Measurements from ENCODE around the gene ACTA1.
"Not testable (repeated sequence)": the region's sequence is repeated elsewhere in the genome, so short reads cannot be mapped to it uniquely, and the experiment has no call there.

Gene ACTA1

DNA sequence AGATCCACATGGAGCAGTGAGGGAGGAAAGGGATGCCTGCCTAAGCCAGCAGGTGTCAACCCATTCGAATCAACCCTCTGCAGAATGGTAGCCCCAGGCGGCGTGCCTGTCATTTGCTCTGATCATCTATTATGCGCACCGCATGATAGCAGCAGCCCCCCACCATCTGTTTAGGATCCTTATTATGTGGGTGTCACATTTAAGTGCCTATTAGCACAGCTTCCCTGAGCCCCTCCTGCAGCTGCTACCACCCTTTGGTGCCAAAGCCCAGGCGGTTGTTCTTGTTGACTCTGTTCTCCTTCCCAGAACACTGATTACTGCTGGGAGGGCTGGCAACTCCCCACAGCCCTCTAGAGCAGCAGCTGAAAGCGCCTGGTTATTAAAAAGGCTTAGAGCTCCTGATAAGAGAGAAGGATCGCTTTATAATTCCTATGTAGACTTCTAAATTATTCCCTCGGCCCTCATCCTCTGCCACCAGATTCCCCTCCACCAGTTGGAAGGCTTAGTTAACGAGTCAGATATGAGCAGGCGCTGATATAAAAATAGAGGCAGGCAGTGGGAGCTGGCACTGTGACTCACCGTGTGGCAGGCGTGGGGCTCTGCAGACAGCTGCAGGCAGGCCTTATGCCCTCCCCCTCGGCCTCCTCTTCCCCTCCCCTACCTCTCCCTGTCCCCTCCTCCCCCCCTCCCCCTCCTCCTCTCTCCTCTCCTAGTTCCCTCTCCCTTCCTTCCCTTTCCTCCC, 23.0 kb downstream of the ACTA1 start:
- Histone ChIP-seq H3K4me3 (no peak overlapping the region), H3K27ac (no peak overlapping the region)

DNA sequence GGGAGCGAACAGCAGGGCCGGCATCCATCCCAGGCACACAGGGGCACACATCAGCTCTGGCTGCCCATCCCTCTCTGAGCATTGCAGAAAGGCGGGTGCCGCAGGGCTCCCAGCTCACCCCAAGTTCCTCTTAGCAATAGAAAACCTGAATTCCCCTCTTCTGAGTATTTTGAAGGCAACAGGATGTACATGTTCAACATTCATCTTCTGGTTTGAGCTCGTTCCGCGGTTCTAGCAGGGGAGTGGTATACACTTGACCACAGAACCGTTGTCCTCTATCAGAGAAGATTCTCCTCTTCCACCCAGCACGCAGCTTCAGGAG, 23.6 kb downstream of the ACTA1 start:
- no peak overlapping the region for H3K27ac ChIP-seq
- no peak overlapping the region for H3K4me3 ChIP-seq

DNA sequence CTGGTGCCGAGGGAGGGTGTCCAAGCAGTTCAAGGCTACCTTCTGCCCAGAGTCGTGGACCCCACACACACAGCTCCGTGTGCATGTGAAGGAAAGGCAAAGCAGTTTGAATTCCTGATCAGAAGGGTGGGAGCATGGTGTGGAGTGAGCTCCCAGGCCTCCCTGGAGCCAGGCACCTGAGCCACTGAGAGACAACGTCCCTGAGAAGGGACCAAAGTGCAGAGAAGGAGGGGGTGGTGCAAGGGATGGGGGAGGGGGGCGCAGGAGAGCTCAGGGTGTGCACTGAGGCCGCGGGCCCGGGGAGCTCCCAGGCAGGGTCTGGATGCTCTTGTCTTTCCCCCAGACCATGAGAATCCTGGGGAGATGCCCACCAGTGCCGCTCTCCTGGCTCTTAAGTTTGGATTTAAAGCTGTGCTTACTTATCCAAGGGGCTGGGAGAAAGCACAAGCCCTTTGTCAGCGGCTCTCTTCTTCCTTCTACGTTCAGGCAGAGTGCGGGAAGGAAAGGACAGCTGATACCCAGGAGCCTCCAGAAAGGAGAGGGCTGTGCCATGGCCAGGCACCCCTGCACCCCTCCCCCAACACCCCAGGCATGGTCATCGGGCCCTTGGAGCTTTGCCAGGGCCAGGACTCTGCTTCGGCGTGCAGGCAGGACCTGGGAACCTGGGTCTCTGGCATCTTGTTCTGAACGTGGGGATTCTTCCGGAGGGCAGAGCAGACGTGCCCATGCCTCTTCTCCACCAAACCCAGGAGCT, 24.1 kb downstream of the ACTA1 start:
- Histone ChIP-seq H3K27ac (no peak overlapping the region), H3K4me3 (no peak overlapping the region)

DNA sequence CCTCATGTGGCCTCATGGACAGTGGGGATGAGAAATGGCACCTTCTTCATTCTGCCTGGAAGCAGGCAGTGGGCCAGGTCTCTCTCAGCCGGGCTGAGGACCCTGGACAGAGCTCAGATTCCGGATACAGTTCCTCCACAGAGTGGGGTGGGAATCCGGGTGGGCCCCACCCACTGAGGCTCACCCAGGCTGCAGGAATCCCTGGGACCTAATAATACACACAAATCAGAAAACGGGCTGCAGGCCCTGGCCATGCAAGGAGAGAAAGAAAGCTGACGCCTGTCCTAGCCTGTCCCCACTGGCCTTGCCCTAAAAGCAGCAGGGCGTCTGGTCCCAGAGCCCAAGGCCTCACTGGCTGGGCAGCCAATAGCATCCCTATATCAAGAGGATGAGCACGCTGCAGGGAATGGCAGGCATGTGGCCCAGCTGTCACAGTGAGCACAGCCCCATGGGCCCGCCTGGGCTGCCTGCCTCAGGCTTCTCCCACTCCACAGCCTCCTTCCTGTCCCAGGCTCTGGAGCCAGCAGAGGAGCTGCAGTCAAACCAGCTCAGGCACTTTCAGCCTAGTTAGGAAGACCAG, 25.3 kb downstream of the ACTA1 start:
- H3K4me3 ChIP-seq = no peak overlapping the region
- no peak overlapping the region for H3K27ac ChIP-seq

DNA sequence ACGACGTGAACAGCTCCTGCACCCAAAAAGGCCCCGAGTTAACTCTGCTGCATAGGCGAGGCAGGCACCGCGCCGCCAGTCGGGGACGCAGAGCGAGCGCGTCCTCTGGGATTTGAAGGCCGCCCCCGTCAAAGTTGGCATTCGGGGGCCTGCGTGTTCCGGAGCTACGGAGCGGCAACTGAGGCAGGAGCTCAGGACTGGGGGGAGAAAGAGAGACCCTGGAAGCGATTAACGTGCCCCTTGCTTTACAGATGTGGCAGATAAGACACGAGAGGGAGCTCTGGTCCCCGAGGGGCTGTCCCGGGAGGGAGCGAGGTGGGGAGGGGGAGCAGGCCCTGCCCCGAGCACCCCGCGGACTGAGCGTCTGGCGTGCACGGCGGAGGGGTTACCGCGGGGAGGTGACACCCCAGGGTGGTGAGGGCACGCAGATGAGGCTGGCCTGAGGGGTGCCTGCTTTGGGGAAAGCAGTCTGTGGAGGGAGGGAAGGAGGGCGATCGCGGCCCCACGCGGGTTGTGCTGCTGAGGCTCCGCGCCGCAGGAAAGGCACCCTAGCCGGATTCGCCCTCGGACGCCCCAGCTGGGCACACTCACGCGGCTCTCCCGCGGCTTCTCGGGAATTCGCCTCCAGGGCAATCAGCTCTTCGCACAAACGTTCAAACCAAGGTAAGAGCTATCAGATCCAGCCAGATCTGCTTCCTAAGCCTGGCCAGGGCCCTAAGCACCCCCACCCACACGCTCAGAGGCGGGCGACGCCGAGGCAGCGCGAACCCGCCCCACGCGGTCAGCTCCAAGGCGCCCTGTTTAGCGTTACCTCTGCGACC, 26.5 kb downstream of the ACTA1 start:
- Histone ChIP-seq H3K4me3 (peak overlapping the region in 4 of 7 experiments; percentile 5 to 16 (median 8)), H3K27ac (no peak overlapping the region)

DNA sequence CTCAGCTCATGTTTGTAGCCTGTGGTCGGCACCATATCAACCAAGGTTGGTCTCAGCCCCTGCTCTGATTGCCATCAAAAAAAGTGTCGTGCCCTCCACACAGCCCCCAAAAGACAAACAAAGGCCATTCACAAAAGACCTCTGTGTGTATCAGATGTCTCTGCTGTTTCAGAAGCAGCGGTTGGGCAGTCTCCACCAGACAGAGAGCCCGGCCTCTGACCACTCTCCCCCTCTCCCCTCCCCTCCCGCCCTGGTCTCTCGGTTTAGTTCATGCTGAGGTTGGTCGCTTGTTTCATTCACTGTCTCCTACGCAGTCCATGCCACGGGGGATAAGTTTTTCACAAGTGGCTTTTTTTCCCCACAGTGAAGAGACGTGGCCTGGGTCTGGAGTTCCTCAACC, 27.1 kb downstream of the ACTA1 start:
- Histone ChIP-seq H3K4me3 (no peak overlapping the region), H3K27ac (no peak overlapping the region)

DNA sequence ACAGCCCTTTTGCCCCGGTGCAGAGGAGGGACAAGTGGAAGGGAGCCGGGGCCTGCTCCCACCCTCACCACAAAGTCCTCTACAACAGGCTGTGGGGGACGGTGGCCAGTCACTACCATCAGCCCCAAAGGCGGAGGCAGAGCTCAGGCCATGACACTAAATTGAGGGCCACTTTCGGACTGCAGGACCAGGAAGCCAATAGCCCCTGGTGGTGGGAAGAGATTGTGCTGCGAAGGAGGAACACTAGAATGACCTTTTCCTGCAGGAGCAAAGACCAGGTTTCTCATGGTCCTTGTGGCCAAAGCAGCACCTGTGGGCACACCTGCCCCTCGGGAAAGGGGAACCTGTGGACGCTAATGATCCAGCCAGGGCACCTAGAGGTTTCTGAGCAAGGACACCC, 30.3 kb downstream of the ACTA1 start:
- H3K4me3 ChIP-seq = no peak overlapping the region
- H3K27ac ChIP-seq = no peak overlapping the region

DNA sequence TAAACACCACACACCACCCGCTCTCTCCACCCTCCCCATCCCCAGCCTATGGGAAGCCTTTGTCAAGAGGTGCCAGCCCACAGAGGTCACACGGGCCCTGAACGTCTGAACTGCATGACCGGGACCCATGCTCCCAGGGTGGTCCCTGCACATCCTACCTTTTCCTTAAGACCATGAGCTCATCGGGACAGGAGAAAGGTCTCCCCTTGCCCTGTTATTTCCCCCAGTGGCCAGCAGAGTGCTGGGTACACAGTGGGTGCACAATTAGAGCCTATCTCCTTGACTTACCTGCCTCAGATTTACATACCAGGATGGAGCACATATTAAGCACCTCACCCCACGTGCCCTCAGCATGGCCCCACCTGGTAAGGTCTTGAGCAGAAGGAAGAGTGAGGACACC, 30.9 kb downstream of the ACTA1 start:
- H3K4me3 ChIP-seq = no peak overlapping the region
- no peak overlapping the region for H3K27ac ChIP-seq

DNA sequence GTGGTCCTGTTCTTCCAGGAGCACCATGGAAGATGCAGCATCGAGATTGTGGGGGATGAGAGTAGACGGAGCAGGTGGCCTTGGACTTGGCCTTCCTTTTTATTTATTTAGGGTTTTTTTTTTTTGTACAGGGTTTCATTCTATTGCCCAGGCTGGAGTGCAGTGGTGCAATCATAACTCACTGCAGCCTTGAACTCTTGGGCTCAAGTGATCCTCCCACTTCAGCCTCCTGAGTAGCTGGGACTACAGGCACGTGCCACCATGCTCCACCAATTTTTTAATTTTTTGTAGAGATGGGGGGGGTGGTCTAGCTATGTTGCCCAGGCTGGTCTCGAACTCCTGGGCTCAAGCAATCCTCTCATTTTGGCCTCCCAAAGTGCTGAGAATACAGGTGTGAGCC, 31.6 kb downstream of the ACTA1 start:
- not testable (repeated sequence) for H3K27ac ChIP-seq, H3K4me3 ChIP-seq

DNA sequence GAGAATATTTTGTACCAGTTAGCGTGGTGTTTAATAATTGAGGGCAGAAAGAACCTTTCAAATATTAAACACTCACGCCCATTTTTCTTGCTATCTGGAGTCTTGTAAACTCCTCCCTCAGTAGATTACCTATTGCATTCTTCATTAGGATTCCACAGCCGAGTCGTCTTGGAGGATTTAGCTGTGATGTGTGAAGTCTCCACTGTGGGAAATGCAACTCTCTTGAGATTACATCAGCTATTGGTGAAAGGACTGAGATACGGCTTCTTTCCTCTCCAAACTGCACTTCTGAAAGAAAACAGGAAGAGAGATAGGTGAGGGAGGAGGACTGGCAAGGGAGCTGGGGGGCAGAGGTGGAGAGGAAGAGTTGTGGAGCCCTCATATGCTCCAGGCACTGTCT, 36.1 kb downstream of the ACTA1 start:
- H3K4me3 ChIP-seq = no peak overlapping the region
- no peak overlapping the region for H3K27ac ChIP-seq

DNA sequence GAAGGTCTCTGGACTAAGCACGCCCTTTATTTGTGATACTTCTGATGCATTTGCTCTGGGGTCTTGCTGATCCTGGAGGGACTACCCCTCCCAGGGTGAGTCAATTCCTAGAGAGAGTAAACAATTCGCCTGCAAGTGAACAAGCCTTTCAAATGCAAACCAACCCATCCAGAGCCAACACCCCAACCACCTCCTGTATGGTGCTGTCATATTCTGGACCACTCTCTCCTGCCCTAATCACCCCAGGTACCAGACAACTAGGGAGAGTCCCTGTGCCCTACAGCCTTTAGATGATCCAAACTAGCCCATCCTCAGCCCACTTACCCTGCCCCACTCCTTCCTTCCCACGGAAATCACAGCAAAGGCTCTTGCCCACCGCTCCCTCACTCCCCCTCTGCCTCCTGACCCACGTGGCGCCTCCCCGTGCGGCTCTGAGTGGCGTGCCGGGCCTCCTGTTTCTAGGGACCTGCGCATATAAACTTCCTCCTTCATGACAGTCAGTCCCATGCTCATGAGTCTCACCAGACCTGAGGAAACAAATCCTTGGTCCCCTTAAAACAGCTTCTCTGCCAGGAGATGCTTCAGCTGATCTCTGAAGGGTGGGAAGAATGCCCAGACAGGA, 37.2 kb downstream of the ACTA1 start:
- no peak overlapping the region for H3K27ac ChIP-seq
- H3K4me3 ChIP-seq = no peak overlapping the region

DNA sequence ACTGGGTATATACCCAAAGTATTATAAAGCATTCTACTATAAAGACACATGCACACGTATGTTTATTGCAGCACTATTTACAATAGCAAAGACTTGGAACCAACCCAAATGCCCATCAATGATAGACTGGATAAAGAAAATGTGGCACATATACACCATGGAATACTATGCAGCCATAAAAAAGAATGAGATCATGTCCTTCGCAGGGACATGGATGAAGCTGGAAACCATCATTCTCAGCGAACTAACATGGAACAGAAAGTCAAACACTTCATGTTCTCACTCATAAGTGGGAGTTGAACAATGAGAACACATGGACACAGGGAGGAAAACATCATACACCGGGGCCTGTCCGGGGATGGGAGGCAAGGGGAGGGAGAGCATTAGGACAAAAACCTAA, 39.4 kb downstream of the ACTA1 start:
- not testable (repeated sequence) for H3K27ac ChIP-seq, H3K4me3 ChIP-seq

DNA sequence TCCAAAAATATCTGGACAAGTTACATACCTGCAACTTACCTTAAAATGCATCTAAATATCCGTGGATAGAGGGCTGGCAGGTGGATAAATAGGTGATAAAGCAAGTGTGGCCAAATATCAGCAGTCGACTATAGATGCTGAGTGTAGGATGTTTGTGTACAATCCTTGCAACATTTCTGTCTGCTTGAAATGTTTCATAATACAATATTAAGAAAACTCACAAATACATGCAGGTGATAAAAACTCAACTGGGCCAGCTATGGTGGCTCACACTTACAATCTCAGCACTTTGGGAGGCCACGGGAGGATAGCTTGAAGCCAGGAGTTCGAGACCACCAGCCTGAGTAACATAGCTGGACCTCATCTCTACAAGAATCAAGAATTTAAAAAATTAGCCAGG, 41.0 kb downstream of the ACTA1 start:
- Histone ChIP-seq H3K27ac (no peak overlapping the region), H3K4me3 (no peak overlapping the region)

DNA sequence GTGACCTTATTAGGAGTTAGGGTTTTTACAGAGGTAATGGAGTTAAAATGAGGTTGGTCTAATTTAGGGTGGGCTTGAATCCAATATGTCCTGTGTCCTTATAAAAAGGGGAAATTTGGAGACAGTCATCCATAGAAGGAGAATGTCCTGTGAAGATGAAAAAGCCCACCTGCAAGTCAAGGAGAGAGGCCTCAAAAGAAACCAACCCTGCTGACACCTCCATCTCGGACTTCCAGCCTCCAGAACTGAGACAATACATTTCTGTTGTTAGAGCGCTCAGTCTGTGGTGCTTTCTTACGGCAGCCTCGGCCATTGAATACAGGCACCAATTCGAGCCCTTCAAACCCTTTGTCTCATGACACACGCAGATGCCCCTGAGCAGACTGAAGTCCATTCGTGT, 43.8 kb downstream of the ACTA1 start:
- no peak overlapping the region for H3K4me3 ChIP-seq
- H3K27ac ChIP-seq = no peak overlapping the region

DNA sequence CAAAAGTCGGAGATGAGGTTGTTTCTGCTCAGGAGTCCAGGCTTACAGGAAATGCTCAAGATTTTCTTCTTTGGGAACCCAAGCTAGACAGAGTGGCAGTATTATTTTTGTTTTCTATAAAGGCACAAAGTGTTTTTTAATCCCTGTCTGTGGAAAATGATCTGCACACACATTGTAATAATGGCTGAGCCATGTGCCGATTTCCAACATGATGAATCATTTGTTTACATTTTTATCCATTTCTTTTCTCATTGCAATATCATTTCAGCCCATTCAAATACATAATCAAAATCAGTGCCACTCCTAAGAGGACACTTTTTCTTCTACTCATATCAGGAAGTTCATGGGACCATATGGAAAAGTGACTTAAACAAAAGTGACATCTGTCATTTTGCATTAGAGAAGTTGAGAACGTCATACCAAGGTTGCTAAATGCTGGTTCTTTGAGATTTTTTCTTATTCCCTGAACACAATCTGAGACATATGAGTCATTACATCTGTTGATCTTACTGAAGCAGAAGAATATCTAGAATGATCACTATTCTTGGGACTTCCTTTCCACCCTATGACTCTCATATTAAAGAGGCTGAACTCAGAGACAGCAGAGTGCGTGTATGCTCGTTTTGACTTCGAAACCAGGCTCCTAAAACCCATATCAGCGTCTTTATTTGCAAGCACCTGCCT, 44.9 kb downstream of the ACTA1 start:
- no peak overlapping the region for H3K27ac ChIP-seq

DNA sequence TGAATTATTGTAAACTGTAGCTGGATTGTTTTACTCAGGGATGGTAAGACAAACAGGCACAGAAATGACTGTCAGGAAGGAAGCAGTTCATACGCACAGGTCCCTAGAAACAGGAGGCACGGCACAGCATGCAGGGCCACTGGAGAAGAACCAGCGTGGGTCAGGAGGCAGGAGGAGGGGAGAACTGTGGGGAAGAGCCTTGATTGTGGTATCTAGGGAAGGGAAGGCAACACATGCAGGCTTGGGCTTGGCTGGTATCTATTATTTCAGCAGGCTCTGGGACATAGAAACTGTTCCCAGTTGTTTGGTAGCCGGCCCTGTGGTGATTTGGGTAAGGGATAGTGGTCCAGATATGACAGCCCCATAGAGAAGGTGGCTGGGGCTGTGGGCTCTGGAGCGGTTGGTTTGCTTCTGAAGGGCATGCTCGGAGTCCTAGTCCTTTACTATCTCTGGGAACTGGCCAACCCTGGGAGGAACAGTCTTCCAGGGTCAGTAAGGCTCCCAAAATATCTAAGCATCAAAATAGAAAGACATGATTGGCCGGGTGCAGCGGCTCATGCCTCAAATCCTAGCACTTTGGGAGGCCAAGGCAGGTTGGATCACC, 47.9 kb downstream of the ACTA1 start:
- Histone ChIP-seq H3K27ac (no peak overlapping the region), H3K4me3 (no peak overlapping the region)

More for the DNA sequence above, 44.9 kb downstream of the ACTA1 start:
- no peak overlapping the region for H3K4me3 ChIP-seq

DNA sequence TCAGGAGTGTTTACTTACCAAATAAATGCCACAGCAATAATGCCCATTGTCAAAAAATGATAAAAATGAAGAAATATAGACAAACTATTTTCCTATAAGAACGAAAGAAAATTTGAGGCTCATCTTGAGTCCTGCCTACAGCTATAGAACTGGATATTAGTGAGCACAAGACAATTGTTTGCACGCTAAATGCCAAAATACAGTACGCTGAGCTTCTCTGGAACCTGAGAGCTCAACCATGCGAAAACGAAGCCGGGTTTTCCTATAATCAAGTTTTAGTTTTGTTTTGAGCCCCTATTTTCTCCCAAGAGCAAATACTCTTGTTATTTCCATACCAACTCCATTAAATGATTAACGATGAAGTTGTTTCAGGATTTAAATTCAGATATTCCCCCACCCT, 49.1 kb downstream of the ACTA1 start:
- Histone ChIP-seq H3K4me3 (no peak overlapping the region), H3K27ac (no peak overlapping the region)

DNA sequence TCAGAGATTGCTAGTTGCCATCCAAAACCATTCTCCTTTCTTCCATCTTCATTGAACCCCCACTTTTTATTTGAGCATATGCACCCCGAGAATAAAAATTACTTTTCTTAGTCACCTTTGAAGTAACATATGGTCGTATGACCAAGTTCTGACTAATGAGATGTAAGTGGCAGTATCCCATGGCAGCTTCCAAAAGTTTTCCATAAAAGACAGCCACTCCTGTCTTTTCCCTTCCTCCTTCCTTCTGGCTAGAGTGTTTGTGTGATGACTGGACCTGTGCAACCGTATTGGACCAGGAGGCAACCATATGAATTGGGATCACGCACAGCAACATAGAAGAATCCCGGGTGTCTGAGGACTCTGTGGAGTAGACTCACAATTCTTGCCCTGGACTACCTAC, 49.9 kb downstream of the ACTA1 start:
- no peak overlapping the region for H3K27ac ChIP-seq
- H3K4me3 ChIP-seq = no peak overlapping the region

DNA sequence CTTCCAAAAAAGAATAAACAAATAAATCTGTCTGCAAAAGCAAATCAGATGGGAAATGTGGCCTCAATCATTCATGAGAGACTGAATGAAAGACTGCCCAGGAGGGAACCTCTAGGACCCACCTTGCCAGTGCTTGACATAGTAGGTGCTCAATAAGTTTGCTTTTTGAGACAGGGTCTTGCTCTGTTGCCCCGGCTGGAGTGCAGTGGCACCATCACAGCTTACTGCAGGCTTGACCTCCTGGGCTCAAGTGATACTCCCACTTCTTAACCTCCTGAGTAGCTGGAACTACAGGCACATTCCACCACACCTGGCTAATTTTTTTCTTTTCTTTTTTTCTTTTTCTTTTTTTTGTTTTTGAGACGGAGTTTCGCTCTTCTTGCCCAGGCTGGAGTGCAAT, 50.7 kb downstream of the ACTA1 start:
- Histone ChIP-seq H3K27ac (no peak overlapping the region), H3K4me3 (no peak overlapping the region)

Data from skin epidermis (tissue), 12 donors.